ENCODE data around the gene COL3A1.

The COL3A1 gene

DNA sequence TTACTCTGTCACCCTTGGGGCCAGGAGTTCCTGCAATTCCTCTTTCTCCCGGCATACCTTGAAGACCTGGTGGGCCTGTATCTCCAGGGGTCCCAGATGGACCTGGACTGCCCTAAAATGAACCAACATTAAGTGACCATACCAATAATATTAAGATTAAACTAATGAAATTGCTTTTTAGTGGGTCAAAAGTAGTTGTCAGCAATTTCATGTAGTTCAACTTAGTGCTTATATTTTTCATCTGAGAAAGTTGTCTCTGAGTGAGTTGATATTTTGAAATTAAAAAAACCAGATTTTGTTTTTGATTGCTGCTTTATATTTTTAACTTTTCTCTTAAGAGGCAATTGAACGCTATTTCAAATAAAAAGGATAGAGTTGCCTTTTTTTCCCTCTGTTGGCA, 83.1 kb downstream of the COL3A1 start:
- Histone ChIP-seq H3K9ac (ENCODE audit: low read depth, low read length, poor library complexity, severe bottlenecking) (no peak overlapping the region), H4K20me1 (ENCODE audit: insufficient read depth, low read length, poor library complexity, severe bottlenecking) (no peaks in the 10 kb centered on the region), H3K27me3 (ENCODE audit: insufficient read depth, low read length, poor library complexity, severe bottlenecking) (no peaks in the 10 kb centered on the region), H3K4me1 (ENCODE audit: insufficient read depth, low read length, poor library complexity, severe bottlenecking) (no peaks in the 10 kb centered on the region), H3F3A (ENCODE audit: low read depth) (no peaks in the 10 kb centered on the region), H3K4me2 (ENCODE audit: low read depth, low read length, poor library complexity, severe bottlenecking) (no peak overlapping the region), H3K9me3 (ENCODE audit: insufficient read depth, low read depth, low read length) (no peaks in the 10 kb centered on the region), H3K4me3 (ENCODE audit: low read length, poor library complexity, severe bottlenecking) (no peak overlapping the region), H3K79me2 (ENCODE audit: insufficient read depth, low read length) (no peaks in the 10 kb centered on the region), H3K9me2 (replicated peaks; ENCODE audit: low read depth, low read length) (no peaks in the 10 kb centered on the region), H3K36me3 (ENCODE audit: insufficient read depth, low read length) (no peaks in the 10 kb centered on the region), H2AFZ (ENCODE audit: low read length) (no peak overlapping the region)
- no peak for TF ChIP-seq EZH2phosphoT487 (IDR thresholded peaks at IDR 0.05; ENCODE audit: borderline replicate concordance)
- no peak for TF ChIP-seq CTCF (conservative IDR thresholded peaks at IDR 0.05; ENCODE audit: low read length)

- H2AFZ ChIP-seq (ENCODE audit: low read length) = no peak overlapping the region
- no peaks in the 10 kb centered on the region for H3K4me1 ChIP-seq (ENCODE audit: insufficient read depth, low read length, poor library complexity, severe bottlenecking)
- H3F3A ChIP-seq (ENCODE audit: low read depth) = no peaks in the 10 kb centered on the region
- H3K27me3 ChIP-seq (ENCODE audit: insufficient read depth, low read length, poor library complexity, severe bottlenecking) = no peaks in the 10 kb centered on the region
- H4K20me1 ChIP-seq (ENCODE audit: insufficient read depth, low read length, poor library complexity, severe bottlenecking) = no peaks in the 10 kb centered on the region
- H3K9me3 ChIP-seq (ENCODE audit: insufficient read depth, low read depth, low read length) = no peaks in the 10 kb centered on the region
- no peak overlapping the region for H3K4me2 ChIP-seq (ENCODE audit: low read depth, low read length, poor library complexity, severe bottlenecking)
- H3K36me3 ChIP-seq (ENCODE audit: insufficient read depth, low read length) = no peaks in the 10 kb centered on the region
- no peaks in the 10 kb centered on the region for H3K79me2 ChIP-seq (ENCODE audit: insufficient read depth, low read length)
- TF ChIP-seq EZH2phosphoT487 (IDR thresholded peaks at IDR 0.05; ENCODE audit: borderline replicate concordance) = no peak
- no peak for TF ChIP-seq CTCF (conservative IDR thresholded peaks at IDR 0.05; ENCODE audit: low read length)
- H3K9ac ChIP-seq (ENCODE audit: low read depth, low read length, poor library complexity, severe bottlenecking) = no peak overlapping the region
- no peaks in the 10 kb centered on the region for H3K9me2 ChIP-seq (replicated peaks; ENCODE audit: low read depth, low read length)
- H3K4me3 ChIP-seq (ENCODE audit: low read length, poor library complexity, severe bottlenecking) = no peak overlapping the region
Observed at GRCh38 chr2:189060096-189060642, 86.0 kb downstream of the COL3A1 start.

All from Loucy (cell line).